Testis (tissue), 2 donors: Measurements from ENCODE around the gene MPPED1.

Experiments used
- CTCF ChIP-seq, 3 experiments: fragments of 450-650 bp in 2 of 3; fragments of 200-600 bp in 1 of 3; sonication (generic) in 1 of 3; IDR thresholded peaks; one replicate each; pipeline ENCODE4 v1.5.1; 2016 to 2019; ENCODE audit warnings: antibody characterized with exemption in 3 of 3, mild to moderate bottlenecking in 2 of 3, moderate library complexity in 1 of 3
- POLR2A ChIP-seq: fragments of 450-650 bp; IDR thresholded peaks from one replicate; pipeline ENCODE4 v1.6.1; 2017; ENCODE audit warnings: antibody characterized with exemption, mild to moderate bottlenecking, moderate library complexity

- TF ChIP-seq CTCF (IDR thresholded peaks at IDR 0.05) (no peak), POLR2A (no peak)
These were observed 24.0 kb upstream of the MPPED1 start for GRCh38 chr22:43387815-43388214.
